Stimulated activated CD4-positive, alpha-beta T cell treated with anti-CD3 and anti-CD28 coated beads, Interleukin-15, amount 100 ng/mL, for 1 hour (primary cell): ENCODE data around the gene ENTHD1.

ENCODE experiments used
- DNase-seq, 2 donors: peaks; one replicate each; pipeline ENCODE4 v3.0.0-alpha.2; 2020; ENCODE audit warnings: low read depth in 1 of 2, low spot score in 1 of 2

ENTHD1 gene

DNA sequence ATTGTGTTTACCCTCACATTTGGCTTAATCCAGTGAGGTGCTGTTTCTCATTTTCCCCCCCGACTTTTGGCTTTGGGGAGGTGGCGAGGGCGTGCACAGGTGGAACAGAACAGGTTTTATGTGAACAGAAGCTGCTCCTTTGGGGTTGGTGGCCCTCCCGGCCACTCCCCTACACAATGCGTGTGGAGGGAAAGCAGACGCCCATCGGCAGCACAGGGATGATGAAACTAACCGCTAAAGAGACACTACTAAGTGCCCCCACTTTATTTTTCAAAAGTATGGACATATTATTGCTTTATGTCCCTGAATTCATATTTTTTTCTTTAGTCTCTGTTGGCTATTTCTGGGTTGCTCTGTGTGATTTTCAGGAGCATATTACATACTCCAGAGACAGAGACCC lies 160.9 kb downstream of the ENTHD1 start:
- no peak for DNase-seq

DNA sequence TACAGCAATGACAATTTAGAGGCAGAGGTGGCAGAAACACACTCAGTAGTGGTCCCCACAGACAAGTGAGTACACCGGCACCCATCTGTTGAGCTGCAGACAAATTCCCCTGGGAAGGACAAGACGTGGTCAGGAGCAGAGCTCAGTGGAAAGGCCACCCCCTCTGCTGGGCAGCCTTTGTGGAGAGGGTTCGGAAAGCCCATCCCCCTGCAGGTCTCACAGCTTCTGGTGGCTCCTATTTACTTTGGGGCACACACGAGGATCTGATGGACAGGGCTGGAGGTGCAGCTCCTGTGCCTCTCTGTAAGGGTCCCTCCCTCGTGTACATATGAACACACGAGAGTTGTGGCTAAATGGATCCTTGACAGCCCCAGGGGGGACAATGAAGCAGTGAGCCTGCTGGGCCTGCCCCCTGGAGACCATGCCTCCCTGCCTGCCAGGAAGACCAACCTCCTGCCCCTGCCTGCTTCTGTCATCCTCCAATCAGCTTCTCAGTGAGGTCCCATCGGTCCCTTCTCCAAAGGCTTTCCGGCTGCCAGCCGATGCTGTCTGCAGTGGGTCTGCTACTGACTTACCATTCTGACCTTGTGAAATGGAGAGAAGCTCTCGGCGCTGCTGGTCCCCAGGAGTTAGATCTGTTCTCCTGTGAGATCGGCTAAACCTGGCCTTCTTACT lies 161.5 kb downstream of the ENTHD1 start:
- no peak for DNase-seq

DNA sequence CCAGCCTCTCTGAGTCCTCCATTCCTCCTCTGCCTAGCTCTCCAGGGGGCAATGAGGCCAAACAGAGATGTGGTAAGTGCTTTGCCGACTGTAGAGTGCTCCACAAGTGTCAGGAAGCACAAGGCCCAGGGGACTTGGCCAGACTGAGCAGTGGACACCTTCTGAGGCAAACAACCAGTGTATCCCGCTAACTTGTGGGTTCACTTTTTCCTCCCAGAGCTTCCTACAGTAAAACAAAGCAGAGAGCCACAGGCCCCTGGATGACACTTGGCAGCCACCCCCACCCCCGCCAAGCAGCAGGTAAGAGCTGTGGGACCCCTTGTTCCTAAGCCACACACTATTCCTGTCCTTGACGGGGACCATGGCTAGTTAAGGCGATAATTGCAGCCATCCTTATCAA lies 162.1 kb downstream of the ENTHD1 start:
- no peak for DNase-seq

DNA sequence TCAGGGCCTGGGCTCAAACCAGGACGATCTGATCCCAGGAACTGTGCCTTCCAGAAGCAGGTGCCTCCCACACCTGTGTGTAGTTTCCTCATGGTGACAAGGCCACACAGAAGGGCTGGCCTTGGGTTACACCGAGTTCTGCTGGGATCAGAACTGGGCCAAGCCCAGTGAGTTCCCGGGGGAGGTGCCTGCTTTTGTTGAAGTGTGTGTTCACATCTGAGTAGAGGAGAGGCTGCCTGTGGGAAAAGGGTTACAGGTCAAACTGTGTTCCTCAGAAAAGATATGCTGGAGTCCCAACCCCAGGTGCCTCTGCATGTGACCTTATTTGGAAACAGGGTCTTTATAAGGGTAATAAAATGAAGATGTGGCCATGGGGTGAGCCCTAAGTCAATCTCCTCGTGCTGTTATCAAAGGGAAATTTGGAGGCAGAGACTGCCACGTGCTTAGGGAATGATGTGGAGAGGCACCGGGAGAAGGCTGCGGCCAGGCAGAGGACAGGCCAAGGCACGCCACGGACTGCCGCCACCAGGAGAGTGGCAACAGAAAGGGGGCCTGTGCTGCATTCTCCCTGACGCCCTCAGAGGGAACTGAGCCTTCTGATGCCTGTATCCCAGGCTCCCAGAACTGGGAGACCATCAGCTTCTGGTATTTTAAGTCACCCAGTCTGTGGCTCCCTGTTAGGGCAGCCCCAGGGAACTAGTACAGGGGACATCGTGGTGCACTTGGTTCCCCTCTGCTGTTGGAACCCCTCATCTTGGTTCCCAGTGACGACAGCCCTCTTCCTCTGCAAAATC lies 164.2 kb downstream of the ENTHD1 start:
- no peak for DNase-seq

DNA sequence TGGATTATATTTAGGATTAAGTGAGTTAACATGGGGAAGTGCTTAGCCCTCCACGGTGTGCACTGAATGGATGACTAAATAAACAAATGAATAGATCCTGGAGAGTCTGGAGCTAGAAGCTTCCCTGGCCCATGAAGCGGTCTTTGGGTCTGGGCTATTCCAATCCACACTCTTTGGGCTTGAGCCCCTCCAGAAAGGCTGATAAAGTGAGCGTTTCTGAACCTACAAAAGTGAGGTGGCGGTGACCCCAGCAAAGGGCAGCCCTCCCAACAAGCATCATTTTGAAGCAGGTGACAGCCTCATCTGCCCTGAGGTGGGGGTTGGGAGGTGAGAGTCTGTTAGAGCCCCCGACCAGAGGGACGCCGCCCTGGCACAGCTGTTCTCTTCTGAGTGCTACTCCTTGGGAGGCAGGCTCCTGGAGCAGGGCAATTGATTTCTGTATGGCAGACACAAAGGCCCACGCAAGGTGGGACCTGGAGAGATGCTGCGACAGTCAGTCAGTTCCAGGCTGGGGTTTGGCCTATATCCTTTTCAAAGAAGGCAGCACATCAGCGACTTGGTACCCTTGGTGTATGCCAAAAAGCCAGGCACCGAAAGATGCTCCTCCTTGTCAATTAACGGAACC lies 165.2 kb downstream of the ENTHD1 start:
- DNase-seq = no peak

DNA sequence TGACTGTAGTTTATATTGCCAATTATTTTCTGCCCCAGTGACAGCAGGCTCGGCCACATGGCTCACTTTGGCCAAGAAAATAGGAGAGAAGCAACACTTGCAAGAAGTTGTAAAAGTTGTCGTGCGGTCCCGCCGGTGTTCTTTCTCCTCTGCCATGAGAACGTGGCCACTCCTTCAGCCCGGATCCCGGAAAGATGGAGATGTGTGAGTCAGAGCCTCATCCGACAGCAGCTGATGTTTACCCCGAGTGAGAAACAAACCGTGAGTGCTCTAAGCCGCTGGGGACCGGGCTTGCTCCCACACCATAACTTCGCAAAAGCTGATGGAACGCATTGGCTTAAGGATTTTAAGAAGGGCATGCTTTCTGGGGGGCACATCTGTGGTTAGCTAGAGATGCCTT lies 166.0 kb downstream of the ENTHD1 start:
- no peak for DNase-seq

DNA sequence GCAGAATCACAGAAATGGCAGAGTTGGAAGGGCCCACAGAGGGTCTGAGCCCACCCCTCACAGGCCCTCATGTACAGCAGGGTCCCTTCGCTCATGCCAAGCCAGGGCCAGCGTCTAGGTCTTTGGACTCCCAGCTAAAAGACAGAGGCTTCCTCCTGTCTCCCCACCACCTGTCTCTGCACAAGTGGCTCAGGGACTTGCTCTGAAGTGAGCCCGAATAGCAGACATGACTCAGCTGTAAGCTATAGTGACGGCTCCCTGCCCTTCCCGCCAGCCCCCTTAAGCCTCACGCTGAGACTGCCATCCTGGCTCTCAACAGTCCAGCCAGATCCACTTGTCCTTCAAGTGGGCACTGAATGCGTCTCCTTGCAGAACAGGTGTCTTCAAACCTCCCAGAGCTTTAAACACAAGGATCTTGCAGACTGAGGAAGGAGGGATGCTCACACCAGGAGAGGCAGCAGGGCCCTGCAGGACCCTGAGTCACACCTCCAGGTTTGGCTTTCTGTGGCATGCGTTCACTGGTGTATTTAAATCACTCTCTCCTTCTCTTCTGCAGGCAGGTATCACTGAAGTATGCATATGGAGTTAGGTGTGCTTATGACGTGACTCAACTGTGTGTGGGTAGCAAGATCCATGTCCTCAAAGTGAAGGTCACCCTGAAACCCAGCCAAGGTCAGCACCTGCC lies 168.1 kb downstream of the ENTHD1 start:
- no peak for DNase-seq

DNA sequence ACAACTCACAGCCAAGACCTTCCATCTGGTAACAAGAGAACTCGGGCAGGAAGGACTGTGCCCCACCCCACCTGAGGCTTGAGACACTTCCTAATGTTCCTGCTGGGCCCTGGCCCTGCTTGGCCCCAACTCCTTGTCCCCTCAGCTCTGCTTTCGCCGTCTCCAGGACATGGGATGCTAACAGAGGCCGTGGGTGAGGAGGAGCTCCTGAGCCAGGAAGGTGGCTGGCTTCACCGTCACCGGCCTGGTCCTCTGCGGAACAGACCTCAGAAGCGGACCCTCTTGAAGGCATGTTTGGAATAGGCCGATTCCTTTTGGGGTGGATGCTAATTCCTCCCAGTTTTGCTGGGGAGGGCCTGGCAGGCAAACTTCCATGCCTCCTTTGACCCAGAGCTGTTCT lies 168.7 kb downstream of the ENTHD1 start:
- DNase-seq = no peak

DNA sequence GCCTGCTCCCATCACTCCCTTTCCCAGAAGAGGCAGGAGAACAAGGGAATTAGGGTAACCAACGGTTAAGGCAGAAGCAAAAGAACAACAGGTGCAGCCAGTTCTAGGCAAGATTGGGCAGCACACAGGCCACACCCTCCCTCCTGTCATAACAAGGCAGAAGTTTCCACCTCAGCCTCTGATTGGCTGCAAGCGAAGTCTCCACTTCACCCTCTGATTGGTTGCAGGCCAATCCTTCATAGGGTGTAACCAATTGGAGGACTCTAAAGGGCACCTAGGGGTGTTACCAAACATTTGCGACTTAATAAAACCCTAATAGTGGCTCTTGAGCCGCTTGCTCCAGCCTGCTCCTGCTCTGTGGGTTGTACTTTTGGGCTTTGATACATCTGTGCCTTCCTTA lies 169.2 kb downstream of the ENTHD1 start:
- no peak for DNase-seq

DNA sequence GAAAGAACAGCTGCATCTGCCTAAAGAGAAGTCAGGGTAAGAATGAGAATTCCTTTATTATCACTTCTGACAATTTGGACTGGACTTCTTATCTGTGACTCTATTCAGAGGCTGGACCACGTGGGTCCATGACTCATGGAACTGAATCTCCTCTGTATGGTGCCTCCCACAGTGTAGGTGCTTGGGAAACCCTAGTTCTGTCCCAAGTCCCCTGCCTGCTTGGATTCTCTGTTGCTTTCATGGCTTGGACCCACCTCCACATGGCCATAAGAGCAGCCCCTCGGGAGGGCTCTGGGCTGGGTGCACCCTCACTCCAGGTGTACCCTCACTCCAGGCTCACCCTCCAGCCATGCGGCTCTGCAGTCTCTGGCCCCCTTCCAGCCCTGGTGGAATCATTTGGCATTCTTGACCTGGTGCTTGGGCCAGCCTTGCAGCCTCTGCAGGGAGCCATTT lies 169.6 kb downstream of the ENTHD1 start:
- no peak for DNase-seq

DNA sequence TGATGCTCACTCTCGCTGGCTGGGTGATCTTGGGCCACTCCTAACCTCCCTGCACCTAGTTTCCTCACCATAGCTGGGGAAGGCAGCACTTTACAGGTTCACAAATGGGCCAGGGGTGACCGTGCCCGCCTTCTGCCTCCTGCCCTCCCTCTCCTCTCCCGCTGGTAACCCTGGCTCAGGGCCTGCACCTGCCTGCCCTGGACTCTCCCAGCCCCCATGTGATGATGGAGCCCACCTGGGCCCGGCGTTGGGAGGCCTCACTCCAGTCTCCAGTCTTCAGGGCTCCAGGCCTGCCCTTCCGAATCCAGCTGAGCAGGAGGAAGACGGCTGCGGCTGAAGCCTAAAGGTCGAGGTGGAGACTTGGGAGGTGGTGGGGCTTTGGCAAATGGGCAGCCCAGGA lies 170.1 kb downstream of the ENTHD1 start:
- DNase-seq = no peak

DNA sequence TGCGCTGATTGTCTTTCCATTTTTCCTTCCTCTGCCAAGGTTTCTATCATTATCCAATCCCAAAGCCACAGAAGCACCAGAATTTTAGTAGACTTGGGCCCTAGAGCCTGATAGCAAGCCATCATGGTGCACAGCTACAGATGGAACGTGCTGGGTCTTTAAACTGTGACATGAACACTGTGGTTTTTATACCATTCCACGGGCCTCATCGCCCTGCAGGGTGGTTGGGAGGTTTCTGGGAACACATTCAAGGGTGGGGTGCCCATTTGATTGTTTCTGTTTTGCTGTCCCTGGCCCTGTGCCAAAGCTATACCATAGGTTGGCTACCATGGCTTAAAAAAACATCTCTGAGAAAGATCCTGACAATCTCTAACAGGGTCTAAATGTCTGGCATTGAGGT lies 171.1 kb downstream of the ENTHD1 start:
- DNase-seq = no peak

DNA sequence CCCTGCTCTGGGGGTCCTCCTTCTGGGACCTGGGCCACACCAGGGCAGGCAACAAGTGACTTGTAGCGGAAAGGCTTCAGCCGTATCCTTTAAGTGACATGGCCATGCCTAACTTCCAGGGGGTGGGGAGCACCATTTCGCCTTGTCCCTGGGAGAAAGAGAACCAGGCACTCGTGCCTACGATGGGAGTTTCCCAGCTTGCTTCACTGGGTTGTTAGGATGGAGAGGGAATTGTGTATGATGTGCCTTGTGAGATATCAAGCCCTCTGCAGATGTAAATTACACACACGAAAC lies 171.6 kb downstream of the ENTHD1 start:
- DNase-seq = no peak

DNA sequence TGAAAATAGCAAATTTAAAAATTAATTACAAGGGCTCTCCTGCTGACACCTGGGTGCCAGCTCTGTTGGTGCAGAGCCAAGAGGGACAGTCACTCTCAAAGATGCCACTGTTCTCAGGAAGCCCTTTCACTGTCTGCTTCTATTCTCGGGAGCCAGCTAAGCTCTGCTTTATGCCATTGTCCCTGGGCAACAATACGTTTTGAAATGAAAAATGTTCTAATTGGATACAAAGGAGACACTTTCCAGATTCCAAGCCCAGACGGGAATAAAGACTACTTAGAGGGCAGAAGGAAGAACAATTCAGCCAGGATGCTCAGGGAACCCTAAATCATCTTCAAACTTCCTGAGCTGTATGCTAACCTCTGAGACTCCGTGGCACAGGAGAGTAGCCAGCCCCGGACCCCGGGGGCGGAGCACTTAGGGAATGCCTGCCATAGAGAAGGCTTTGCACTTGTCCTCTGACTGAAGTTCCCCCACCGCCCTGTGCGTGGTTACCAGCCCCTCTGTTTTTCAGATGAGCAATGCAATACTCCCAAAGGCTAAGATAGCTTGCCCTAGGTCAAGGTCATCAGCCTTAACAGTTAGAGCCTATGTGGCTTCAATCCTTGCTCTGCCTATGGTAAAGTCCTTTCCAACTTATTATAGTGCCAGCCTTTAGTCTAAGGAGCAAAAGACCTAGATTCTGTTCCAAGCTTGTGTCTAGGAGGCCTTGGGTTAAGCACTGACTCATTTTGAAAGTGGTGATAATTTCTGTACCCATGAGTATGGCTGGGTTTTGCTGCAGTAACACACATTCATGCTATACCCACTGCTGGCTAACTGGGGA lies 172.1 kb downstream of the ENTHD1 start:
- DNase-seq = no peak

DNA sequence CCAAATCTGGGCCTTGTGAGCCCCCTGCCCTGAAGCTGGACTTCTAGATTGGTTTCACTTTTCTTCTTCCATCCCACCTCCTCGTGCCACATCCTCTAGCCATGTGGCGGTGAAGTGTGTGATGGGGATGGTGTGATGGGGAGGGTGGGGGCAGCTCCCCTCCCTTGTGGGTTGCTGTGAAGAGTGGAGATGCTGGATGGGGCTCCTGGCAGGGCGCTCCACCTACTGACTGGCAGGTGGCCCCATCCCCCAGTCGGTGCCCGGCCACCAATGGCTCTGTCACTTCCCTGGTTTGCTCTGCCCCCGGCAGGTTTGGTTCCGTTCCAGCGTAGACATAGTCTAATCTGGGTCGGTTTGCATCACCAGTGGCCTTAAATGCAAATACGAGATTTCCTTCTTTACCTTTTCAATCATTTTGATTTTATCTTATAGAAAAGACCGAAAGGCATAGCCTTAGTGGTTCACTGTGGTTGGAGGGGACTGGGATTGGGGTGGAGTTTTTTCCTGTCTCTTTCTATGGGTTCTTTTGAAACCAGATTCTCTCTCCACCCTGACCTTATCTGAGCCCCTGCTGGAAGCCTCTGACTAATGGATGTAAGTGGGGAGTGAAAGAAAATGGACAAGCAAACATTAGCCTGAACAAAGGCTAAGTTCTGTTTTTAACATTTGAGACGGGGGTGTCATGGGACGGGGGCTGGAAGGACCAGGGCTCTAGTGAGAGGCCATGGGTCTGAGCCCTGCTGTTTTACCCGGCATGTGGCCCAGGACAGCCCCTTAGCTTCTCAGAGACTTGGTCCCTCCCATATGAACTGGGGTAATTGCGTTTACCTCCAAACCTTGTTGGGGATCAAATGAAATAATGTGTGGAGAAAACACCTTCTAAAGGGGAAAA lies 173.8 kb downstream of the ENTHD1 start:
- DNase-seq = no peak

DNA sequence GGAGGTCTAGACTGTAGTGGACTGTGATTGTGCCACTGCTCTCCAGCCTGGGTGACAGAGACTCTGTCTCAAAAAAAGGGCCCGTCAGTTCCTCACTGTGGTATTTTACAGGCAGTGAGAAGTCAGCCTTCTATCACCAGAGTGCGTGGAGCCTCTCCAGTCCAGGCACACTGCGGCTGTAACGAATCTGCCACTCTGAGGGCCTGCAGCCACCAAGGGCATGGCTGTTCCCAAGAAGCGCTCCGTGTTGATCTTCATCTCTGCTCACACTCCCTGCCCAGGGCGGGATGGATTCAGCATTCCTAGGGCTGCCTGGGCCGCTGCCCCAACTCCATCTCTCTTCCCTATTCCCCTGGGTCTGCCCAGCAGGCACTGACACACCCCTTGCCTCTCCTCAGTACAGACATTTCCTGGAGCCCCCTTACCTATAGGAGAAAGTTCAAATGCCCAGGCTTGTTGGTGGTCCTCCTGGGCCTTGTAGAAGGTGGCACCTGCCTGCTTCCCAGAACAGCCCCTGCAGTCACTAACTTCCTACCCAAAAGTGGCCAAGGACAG lies 174.6 kb downstream of the ENTHD1 start:
- DNase-seq = no peak

DNA sequence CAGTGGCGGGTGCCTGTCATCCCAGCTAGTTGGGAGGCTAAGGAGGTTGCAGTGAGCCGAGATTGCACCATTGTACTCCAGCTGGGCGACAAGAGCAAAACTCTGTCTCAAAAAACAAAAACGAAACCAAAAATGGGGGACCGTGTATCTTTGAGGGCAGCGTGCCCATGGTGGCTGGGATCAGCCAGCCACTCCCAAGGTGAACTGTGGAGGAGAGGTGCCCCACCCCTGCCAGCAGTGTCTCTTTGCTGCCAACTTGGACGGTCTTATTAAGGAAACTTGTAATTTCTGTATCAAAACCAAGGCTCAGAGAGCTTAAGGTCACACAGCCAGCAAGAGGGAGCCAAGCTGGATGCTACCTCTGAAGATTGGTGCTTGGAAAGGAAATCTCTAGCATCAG lies 175.4 kb downstream of the ENTHD1 start:
- DNase-seq = no peak

DNA sequence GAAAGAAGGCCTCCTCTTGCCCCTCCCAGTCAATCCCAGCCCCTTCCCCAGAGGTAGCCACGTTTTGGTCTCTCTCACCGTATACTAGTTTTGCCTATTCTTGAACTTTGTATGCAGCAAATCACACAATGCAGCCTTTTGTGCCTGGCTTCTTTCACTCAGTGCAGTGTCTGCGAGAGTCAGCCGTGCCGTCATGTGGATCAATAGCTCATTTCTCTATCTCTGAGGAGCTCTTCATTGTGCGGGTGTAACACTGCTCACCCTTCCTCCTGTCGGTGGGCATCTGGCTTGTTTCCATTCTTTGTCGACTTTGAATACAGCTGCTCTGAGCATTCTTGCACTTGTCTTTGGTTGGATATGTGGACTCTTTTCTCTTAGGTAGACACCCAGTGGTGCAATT lies 176.5 kb downstream of the ENTHD1 start:
- DNase-seq = no peak

DNA sequence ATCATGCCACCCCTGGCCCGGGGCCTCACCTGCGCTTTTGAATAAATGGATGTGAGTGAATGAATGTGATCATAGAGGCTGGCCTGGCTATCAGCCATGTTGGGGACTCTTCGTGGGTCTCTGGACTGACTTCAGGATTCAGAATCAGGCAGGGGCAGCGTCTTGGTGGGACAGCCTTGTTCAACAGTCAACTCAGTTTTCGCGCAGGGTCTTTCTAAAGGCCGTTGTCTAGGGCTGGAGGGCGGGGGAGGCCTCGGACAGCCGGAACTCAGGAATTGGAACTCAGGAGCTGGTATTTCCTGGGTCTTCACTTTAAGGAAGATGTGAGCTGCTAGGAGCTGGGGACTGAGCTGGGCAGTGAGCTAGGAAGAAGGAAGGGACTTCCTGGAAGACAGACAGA lies 177.0 kb downstream of the ENTHD1 start:
- DNase-seq = no peak
